GM18502 (cell line): ENCODE data around the gene MAPKBP1.
A peak's percentile ranks its signal among the peaks of the same experiment; 100 is the strongest.

ENCODE experiments used
- ATAC-seq: cut with Tn5 transposase; IDR thresholded peaks from one replicate; pipeline ENCODE4 v1.9.1; 2021; ENCODE audit warnings: mild to moderate bottlenecking; ENCODE audit not compliant: unreplicated experiment, poor library complexity

MAPKBP1 gene

GRCh38 chr15:41805711-41806110, 31.4 kb downstream of the MAPKBP1 start:
- ATAC-seq = no peak

GRCh38 chr15:41806291-41807181, 32.3 kb downstream of the MAPKBP1 start:
- no peak for ATAC-seq

DNA sequence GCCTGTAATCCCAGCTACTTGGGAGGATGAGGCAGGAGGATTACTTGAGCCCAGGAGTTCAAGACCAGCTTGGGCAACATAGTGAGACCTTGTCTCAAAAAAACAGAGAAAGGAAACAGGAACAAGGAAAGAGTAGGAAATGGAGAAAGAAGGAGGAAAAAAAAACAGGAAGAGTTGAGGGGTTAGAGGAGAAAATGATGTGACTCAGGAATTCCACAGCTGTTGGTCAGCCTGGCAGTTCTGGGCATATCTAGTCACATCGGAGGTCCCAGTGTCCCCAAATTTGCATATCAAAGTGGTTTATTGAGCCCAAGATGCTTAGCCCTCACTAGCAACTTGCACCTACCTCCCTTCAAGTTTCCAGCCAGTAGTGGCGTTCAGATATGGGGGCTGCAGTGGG, 34.8 kb downstream of the MAPKBP1 start:
- ATAC-seq = no peak

DNA sequence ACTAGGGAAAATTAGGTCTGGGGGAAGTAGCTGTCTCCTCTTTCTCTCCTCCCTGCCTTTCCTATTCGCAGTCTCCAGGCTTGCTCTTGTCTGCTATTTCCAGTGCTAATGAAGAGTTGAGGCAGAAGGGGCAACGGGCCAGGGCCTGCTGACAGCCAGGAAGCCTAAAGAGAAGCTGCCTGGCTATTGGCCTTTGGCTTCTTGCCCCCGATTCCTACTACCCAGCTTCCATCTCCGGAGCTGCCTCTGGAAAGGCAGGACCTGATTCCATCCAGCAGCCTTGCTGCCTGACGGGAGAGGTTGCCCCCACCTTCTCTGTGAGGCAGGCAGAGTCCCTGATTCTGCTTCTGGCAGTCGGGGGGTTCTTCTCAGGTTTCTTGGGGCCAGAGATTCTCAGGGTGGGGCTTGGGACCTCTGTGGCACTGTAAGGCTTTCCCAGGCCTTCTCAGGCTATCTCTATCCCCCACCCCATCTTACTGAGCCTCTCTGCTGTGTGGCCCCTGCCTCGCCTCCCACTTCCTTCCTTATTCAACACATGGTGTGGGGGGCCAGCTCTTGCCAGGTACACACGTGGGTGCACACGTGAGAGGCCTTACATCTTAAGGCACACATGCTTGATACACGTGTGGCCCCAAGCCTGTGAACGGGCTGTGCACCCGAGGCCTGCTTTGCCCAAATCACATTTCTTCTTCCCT, 35.4 kb downstream of the MAPKBP1 start:
- ATAC-seq = no peak

DNA sequence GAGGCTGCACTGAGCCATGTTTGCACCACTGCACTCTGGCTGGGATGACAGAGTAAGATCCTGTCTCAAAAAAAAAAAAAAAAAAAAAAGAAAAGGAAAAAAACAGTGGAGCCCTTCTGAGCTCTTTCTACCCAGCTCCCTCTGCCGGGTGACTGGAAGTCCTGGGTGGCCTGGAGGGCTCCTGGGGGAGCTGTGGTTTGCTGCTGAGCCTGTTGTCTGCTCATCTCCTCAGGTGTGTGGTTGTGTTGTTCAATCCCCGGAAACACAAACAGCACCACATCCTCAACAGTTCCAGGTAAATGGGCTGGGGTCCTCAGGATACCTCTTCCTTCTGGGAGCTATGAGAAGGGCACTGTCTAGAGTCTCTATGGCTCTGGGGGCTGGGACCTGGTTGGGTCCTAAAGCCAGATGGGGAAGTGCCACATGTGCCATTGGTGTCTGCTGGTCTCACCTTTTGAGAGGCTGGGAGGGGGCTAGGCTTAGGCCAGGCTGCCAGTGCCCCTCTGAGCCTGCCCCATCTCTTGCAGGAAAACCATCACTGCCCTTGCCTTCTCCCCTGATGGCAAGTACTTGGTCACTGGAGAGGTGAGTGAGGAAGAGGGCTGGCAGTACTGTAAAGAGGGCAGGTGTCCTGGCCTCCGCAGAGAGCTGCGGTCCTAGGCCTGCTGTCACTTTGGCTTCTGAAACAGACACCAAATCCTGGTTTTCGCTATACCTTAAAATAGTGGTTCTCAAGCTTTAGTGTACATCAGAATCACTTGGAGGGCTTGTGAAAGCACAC, 36.6 kb downstream of the MAPKBP1 start:
- ATAC-seq = no peak

GRCh38 chr15:41811432-41812195, 37.3 kb downstream of the MAPKBP1 start:
- ATAC-seq = peak; percentile 54

- ATAC-seq = no peak
Observed at GRCh38 chr15:41812820-41813375, 38.6 kb downstream of the MAPKBP1 start.

GRCh38 chr15:41813426-41813825, 39.1 kb downstream of the MAPKBP1 start:
- no peak for ATAC-seq

GRCh38 chr15:41814534-41814933, 40.2 kb downstream of the MAPKBP1 start:
- no peak for ATAC-seq

- no peak for ATAC-seq
Observed at GRCh38 chr15:41816788-41817187, 42.5 kb downstream of the MAPKBP1 start.

GRCh38 chr15:41817327-41817726, 43.0 kb downstream of the MAPKBP1 start:
- no peak for ATAC-seq

GRCh38 chr15:41817781-41818180, 43.5 kb downstream of the MAPKBP1 start:
- no peak for ATAC-seq

DNA sequence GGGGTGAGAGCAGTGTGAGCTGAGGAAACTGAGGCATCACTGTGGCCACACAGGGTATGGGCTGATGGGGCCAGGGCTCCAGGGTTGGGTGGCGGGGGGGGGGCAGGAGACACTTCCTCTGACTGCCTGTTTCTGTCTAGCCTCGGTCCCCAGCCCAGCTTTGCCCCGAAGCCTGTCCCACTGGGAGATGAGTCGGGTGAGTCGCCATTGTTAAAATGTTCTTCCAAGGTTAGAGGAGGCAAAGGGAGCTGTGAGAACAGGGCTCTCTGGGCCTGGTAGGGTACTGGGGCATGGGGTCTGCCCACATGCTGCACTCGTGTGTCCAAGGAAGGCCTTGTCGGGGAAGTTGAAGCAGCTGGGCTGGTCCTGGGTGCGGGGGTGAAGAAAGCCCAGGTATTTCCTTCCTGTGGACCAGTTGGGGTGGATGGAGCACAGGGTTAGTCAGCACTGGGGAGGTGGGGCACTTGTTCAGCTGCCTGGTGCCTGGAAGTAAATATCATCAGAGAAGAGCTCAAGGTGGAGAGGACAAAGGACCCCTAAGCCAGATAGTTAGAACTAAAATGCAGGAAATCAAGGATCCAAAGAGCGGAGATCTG, 45.3 kb downstream of the MAPKBP1 start:
- no peak for ATAC-seq

GRCh38 chr15:41820791-41821423, 46.6 kb downstream of the MAPKBP1 start:
- ATAC-seq = no peak

GRCh38 chr15:41821831-41822230, 47.5 kb downstream of the MAPKBP1 start:
- ATAC-seq = no peak

DNA sequence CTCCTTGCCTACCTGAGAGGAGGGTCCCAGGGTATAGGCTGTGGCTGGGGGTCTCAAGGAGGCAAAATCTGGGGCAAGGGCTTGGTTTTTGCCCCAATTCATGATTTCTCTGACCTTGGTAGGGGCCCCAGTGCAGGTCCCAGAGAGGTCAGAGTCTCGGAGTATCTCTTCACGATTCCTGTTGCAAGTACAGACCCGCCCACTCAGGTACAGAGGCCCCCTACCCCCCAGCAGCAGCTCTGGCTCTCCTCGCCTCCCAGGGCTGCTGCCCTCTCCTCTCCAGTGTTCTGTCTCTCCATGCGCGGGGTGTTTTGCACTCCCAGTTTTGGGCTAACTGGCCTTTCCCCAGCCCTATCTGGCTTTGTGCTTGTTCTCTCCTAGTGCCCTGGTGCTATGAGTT, 48.2 kb downstream of the MAPKBP1 start:
- no peak for ATAC-seq

- no peak for ATAC-seq
Observed at GRCh38 chr15:41822957-41823356, 48.7 kb downstream of the MAPKBP1 start.

DNA sequence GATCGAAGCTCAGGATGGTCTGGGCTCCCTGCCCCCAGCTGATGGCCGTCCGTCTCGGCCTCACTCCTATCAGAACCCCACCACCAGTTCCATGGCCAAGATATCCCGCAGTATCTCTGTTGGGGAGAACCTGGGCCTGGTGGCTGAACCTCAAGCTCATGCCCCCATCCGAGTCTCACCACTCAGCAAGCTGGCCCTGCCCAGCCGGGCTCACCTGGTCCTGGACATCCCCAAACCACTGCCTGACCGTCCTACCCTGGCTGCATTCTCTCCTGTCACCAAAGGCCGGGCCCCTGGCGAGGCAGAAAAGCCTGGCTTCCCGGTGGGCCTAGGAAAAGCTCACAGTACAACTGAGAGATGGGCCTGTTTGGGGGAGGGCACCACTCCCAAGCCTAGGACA, 49.2 kb downstream of the MAPKBP1 start:
- ATAC-seq = no peak
